CD4-positive, alpha-beta T cell treated with Interleukin-2 at 100 ng/mL for 4 hours (primary cell): ENCODE measurements around the gene FAM149B1.

Experiments used
- DNase-seq: peaks from one replicate; pipeline ENCODE4 v3.0.0-alpha.2; 2020; ENCODE audit warnings: low spot score

Gene FAM149B1

DNA sequence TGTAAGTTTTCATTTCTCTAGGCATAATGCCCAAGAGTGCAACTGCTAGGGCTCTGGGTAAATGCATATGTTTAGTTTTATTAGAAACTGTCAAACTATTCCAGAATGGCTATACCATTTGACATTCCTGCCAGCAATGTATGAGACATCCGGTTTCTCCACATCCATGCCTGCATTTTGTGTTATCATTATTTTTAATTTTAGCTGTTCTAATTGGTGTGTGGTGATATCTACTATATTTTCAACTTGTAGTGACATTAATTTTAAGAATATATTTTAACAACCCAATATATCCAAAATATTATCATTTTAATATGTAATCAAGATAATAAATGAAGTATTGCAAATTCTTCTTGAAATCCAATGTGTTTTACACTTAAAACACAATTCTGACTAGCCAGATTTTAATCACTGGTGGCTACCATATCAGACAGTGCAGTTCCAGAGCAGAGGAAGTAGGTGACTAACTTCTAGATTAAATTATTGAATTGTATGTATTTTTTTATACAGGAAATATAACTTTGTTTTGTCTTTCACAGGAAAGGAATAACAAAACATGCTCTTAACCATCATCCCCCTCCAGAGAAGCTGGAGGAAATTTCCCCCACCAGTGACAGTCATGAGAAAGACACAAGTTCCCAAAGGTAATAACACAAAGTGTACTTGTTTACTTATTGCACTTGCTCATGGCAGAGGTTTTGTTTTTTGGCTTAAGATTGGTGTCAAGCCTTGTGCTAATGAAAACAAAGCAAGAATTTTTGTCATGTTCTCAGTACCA is 6.4 kb downstream of the FAM149B1 start:
- DNase-seq = no peak

GRCh38 chr10:73182568-73182967 is 14.6 kb downstream of the FAM149B1 start:
- no peak for DNase-seq

DNA sequence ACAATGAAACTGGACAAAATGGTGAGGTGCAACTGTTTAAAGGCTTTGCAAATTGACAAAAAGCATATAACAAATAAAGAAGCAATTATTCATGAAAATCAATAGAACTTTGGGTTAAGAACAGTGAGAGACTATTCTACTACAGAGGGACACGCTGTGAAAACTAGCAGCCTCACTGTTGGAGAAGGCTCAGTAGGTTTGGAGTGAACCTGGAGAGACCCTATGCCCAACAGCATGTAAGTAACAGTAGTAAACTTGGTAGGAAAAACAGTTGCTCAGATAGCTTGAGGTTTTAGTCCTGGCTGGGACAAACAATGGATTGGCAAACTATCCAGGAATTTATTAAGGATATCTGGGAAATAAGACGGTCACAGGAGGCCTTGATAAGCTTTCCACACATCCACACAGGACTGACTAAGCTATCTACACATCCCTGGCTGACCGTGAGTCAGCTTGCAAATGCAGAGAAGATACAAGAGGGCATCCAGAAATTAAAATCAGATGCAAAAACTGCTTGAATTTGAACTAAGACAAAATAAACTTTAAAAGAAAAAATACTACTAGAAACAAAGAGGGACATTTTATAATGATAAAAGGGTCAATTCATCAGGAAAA is 15.9 kb downstream of the FAM149B1 start:
- no peak for DNase-seq

- DNase-seq = no peak
These were observed 18.3 kb downstream of the FAM149B1 start for GRCh38 chr10:73186266-73186665.

DNA sequence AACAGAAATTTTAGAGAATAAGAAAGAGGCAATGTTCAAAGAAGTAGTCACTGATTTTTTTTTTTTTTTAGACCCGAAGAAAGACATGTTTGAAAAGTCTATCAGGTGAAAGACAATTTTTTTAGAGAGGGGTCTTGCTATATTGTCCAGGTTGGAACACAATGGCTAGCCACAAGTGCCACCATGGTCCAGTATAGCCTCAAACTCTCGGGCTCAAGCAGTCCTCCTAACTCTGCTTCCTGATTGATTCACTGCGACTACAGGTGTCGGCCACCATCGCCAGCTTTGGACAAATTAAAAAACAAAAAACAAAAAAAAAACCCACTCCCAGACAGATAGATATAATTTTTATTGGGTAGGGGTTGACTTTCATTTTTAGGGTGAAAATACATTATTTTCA is 22.3 kb downstream of the FAM149B1 start:
- no peak for DNase-seq

DNA sequence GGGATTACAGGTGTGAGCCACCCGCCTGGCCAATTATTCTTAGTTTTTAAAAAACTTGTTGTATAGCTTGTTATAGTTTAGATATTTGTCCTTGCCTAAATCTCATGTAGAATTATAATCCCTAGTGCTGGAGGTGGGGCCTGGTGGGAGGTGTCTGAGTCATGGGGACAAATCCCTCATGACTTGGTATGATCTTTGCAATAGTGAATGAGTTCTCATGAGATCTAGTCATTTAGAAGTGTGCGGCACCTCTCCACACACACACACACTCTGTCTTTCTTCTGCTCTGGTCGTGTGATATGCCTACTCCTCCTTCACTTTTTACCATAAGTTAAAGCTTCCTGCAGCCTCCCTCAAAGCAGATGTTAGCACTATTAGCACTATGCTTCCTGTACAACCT is 37.2 kb downstream of the FAM149B1 start:
- no peak for DNase-seq

GRCh38 chr10:73205890-73206289 is 38.0 kb downstream of the FAM149B1 start:
- no peak for DNase-seq

GRCh38 chr10:73206385-73206784 is 38.5 kb downstream of the FAM149B1 start:
- DNase-seq = no peak

GRCh38 chr10:73207883-73208282 is 40.0 kb downstream of the FAM149B1 start:
- DNase-seq = no peak

DNA sequence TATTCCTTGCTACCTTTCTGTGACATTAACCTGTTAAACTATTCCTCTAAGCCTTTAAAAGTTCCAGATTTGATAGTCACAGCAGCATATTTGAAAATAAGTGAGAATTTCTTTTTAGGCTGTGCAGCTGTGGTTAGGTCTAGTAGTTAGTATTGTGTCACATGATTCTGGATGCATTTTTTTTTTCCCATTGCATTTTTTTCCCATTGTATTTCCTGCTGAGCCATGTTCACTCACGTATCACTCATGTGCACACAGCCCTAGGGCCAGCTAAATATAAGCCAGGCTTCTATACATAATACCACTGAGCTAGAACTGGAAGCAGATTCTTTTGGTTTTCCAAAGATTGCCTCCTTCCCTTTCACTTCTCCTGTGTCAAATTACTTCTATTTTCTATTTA is 41.8 kb downstream of the FAM149B1 start:
- no peak for DNase-seq

DNA sequence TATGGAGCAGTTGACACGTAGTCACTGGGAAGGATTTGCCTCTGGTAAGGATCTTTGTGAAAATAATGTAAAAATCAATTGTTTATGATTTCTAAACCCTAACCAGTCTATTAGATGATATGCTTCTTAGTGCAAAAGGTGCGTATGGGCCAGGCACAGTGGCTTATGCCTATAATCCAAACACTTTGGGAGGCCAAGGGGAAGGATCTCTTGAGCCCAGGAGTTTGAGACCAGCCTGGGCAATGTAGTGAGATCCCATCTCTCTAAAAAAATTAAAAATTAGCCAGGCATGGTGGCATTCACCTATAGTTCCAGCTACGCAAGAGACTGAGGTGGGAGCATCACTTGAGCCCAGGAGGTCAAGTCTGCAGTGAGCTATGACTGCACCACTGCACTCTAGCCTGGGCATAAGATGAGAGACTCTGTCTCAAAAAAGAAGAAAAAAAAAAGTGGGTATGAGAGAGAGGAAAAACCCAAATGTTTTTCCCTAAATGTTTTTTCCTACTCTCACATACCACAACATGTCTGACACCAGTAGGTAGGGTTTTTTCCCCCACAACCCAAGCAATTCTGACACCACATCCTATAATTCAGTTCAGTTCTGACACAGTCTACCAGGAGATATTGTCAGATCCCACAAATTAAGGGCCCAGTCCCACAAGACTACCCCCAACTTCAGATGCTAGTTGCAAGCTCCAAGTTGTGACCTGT is 42.6 kb downstream of the FAM149B1 start:
- no peak for DNase-seq

DNA sequence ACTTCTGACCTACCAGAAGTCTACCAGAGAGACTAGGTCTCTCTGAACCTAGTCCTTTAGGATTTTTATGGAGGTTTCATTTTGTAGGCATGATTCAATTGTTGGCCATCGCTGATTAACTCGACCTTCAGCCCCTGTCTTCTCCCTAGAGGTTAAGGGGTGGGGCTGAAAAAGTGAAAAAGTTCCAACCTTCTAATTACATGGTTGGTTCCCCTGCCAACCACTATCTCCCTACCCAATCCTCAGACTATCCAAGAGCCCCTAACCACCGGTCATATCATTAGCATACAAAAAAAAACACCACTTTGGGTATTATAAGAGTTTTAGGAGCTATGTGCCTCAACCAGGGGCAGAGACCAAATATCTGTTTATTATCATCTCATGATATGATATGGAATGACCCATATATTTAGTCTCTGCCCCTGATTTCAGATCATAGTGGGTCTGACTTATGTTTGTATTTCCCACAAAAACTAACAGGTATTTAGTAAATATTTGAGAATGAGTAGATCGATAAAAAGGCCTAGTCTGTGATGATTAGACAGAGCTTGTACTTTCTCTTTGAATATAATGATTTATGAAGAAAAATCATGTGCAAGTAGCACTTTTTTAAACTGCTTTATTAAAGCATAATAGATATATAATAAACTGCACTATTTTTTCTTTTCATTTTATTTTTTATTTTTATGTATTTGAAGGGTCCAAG is 43.3 kb downstream of the FAM149B1 start:
- no peak for DNase-seq

DNA sequence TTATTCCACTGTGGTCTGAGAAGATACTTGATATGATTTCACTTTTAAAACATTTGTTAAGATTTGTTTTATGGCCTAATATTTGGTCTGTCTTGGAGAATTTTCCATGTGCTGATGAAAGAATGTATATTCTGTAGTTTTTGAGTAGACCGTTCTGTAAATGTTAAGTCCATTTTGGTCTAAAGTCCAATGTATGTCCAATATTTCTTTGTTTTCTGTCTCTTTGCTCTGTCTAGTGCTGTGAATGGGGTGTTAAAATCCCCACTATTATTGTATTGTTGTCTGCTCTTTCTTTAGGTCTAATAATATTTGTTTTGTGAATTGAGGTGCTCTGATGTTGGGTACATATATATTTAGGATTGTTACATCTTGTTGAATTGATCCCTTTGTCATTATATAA is 47.8 kb downstream of the FAM149B1 start:
- no peak for DNase-seq

DNA sequence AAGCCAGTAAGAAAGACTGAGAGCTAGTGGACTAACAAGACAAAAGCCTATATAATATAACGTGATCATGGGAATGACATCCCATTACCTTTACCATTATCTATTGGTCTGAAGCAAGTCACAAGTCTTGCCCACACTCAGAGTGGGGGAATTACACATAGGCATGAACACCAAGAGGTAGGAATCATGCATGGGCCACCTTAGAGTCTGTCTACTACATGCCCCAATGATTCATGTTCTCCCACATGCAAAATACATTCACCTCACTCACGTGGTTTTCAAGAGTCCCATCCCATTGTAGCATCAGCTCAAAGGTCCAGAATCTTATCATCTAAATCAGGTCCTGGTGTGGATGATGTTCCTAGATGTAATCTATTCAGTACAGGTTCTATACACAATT is 49.7 kb downstream of the FAM149B1 start:
- no peak for DNase-seq

- DNase-seq = no peak
These were observed 50.7 kb downstream of the FAM149B1 start for GRCh38 chr10:73218431-73219191.

- DNase-seq = no peak
These were observed 51.5 kb downstream of the FAM149B1 start for GRCh38 chr10:73219384-73219783.

DNA sequence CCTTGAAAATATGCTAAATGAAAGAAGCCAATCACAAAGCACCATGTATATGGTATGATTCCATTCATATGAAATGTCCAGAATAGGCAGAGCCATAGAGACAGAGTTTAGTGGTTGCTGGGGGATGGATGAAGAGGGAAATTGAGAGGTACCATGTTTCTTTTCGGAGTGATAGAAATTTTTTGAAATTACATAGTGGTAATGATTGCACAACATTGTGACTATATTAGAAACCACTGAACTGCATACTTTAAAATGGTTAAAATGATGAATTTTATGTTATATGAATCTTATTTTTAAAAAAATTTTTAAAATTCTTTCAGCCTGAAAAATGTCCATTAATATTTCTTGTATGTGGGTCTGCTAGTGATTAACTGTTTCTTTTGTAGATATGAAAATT is 53.1 kb downstream of the FAM149B1 start:
- no peak for DNase-seq

DNA sequence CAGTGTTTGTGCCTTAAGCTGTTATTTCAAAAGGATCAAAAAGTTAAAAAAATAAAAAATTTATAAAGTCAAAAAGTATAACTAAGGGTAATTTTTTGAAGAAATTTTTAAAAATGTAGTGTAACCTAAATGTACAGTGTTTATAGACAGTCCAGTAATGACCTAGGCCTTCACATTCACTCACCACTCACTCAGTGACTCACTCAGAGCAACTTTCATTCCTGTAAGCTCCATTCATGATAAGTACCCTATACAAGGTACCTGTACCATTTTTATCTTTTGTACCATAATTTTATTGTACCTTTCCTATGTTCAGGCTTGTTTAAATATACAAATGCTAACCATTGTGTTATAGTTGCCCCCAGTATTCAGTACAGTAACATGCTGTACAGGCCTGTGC is 57.6 kb downstream of the FAM149B1 start:
- no peak for DNase-seq

GRCh38 chr10:73226663-73227062 is 58.7 kb downstream of the FAM149B1 start:
- DNase-seq = no peak

DNA sequence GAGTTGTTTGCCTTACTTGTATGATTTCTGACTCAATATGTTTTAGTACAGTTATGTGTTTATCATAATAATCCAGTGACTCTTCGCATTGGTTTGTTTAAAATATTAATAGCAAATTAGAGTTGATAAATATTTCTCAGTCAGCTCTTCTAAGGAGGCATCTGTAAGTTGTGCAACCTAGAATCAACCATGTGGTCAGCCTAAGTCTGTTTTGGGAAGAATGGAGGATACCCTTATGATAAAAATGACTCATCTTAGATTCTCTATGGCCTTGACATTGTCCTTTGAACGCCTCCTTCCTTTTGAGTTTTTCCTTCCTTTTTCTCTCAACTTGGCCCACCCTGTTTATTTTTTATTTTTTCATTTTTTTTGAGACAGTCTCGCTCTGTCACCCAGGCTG is 60.3 kb downstream of the FAM149B1 start:
- no peak for DNase-seq

DNA sequence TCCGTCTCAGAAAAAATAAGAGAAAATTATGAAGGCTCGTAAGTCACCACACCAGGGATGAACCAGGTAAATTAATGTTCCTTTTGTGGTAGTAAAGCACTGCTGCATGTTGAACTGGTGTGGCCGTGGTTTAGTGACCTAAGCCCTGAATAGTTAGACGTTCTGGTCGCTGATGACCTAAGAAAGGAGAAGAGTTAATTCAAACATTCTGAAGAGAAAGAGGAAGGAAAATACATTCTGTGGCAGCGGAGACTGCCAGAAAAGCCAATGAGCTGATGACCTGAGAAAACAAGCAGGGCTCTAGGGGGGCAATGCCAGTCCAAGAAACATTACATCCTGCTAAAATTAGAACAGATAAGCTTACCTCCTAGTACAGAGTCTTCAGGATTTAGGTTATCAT is 61.6 kb downstream of the FAM149B1 start:
- no peak for DNase-seq

GRCh38 chr10:73232887-73233286 is 65.0 kb downstream of the FAM149B1 start:
- no peak for DNase-seq
